ENCODE measurements around the gene WWC1.
A peak's percentile ranks its signal among the peaks of the same experiment; 100 is the strongest.
"Not testable (repeated sequence)": the region's sequence is repeated elsewhere in the genome, so short reads cannot be mapped to it uniquely, and the experiment has no call there.

WWC1 gene

DNA sequence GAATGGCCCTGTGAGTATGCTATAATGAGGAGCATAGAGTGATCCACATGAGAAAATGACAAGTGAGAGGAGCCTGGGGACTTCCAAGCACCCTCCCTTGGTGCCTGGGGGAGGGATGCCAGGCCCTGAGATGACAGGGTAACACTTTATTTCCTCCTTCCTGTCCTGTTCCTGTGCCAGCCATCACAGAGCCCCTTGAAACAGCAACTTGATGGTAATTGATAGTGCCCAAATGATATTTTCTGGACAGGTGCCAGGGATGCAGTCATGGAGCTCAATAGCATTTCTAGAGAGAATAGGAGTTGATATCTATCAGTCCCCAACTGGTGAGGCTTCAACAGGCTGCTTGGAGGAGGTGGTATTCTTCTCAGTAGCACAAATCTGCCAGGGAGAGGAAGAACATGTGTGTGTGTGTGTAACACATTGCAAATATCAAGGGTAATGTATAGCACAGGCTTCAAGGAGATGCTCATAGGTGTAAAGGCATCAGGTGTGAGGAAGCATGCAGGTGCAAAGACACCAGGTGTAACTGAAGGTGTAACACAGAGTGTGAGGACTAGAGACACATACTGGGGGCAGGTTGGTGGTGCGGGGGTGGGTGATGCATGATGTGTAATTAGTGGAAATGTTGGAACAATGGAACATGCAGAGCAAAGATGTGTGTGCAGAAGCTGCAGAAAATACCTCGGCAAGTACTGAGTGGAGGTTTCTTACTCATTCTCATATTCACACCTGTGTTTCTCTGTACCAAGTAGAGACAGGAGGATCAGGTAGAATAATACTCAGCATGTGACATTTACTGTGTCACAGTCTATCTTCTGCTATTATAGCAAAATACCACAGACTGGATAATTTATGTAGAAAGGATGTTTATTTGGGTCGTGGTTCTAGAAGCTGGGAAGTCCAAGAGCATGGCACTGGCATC, 18.1 kb upstream of the WWC1 start:
- TF ChIP-seq, protein P1, sequence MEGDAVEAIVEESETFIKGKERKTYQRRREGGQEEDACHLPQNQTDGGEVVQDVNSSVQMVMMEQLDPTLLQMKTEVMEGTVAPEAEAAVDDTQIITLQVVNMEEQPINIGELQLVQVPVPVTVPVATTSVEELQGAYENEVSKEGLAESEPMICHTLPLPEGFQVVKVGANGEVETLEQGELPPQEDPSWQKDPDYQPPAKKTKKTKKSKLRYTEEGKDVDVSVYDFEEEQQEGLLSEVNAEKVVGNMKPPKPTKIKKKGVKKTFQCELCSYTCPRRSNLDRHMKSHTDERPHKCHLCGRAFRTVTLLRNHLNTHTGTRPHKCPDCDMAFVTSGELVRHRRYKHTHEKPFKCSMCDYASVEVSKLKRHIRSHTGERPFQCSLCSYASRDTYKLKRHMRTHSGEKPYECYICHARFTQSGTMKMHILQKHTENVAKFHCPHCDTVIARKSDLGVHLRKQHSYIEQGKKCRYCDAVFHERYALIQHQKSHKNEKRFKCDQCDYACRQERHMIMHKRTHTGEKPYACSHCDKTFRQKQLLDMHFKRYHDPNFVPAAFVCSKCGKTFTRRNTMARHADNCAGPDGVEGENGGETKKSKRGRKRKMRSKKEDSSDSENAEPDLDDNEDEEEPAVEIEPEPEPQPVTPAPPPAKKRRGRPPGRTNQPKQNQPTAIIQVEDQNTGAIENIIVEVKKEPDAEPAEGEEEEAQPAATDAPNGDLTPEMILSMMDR (IDR thresholded peaks at IDR 0.05; ENCODE audit: low read depth, low read length) = no peak
- DNase-seq (ENCODE audit: extremely low read depth, low read depth) = no peak

DNA sequence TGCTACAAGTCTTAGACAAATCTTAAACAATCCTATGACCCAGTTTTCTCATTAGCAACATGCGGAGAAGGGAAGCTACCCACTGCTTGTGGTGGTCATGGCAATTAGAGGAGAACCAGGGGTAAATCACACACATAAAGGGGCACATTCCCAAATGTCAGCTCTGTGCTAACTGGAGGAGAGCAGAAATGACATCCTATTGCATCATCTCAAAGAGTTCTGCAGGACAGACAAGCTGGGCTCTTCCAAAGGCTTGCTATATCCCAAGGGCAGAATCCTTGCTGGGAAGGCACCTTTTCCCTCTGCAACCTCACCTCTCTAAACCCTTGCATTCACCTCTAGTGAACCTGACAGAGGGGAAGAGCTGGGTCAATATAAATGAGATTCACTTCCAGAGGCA, 17.0 kb upstream of the WWC1 start:
- TF ChIP-seq, protein P1 (IDR thresholded peaks at IDR 0.05; ENCODE audit: low read depth, low read length) = no peak
- DNase-seq (ENCODE audit: extremely low read depth, low read depth) = no peak

DNA sequence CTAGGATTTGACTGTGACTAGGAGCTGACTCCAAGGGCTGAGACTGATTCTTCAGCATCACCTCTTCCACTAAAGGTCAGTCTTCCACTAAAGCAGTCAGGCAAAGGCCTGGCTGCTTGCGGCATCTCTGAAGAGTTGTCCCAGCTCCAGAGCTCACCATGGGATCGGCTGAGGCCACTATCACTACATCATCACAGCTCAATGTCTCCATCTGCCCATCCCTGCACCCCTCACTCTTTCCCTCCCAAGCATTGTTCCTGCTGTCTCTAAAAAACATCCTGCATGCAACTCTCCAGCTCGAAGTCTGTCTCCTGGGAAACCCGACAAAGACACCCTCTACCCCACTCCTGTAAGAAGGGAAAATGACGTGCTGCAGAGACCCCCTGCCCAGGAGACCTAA, 15.5 kb upstream of the WWC1 start:
- no peak for DNase-seq (ENCODE audit: extremely low read depth, low read depth)
- TF ChIP-seq, protein P1 (IDR thresholded peaks at IDR 0.05; ENCODE audit: low read depth, low read length) = no peak

DNA sequence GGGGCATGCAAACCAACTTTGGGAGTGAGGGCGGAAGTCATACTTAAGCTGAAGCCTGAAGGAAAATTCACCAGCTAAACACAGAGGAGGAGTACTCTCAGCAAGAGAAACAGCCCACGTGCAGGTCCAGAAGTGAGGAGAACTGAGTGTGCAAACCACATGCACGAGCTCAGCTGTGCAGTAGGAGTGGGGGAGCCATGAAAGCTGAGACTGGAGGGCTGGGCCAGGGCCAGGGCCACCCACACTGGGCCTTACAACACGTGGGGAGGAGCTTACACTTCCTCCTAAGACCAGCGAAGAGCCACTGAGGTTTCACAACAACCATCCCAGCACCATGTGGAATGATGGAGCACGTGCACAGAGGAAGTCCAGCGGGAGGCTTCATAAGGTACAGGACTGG, 9.3 kb upstream of the WWC1 start:
- TF ChIP-seq, protein P1 (IDR thresholded peaks at IDR 0.05; ENCODE audit: low read depth, low read length) = no peak
- peak; percentile 24 for DNase-seq (ENCODE audit: extremely low read depth, low read depth)

DNA sequence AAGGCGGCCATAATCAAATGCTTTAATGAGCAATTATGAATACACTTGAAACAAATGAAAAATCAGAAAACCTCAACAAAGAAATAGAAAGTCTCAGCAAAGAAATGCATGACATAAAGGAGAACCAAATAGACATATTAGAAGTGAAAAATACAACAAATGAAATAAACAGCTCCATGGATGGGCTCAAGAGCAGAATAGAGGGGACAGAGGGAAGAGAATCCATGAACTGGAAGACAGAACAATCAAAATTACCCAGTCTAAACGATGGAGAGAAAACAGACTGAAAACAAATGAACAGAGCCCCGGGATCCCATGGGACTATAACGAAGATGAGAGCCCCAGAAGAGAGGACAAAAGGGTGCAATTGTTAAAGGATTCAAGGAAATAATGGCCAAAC, 6.6 kb upstream of the WWC1 start:
- TF ChIP-seq, protein P1 (IDR thresholded peaks at IDR 0.05; ENCODE audit: low read depth, low read length) = no peak
- no peak for DNase-seq (ENCODE audit: extremely low read depth, low read depth)

DNA sequence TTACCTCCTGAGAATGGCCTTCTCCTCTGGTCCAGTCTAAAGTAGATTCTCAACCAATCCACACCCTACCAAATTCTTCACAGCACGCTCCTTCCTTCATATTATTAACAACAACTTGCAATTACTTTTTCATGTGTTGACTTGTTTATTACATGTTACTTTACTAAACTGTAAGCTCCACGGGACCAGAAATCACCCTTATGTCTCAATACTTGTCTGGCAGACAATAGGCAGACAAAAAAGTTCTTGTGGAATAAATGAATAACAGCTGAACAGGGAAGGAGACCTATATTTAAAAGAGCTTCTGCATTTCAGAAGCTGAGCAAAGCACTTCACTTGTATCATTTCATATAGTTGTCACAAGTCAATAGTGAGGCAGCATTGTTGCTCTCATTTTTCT, 5.7 kb upstream of the WWC1 start:
- TF ChIP-seq, protein P1 (IDR thresholded peaks at IDR 0.05; ENCODE audit: low read depth, low read length) = no peak
- DNase-seq (ENCODE audit: extremely low read depth, low read depth) = no peak

DNA sequence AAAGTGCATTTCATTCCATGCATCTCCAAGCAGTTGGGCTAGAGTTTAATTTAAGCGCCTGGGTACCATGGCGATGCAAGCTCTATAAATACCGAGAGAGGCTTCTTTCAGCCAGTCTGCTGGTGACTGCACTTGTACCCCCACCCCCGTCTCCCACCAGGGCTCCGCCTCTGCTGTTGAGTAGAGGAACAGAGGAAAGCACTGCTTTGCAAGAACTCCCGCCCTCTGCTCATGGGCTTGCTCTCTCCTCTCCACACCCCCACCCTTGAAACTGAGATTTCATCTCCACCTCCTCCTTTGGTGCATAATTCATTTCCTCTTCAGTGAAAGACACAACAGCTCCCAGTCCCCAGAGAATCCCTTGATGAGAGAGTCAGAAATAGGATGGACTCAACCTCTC, 5.1 kb upstream of the WWC1 start:
- TF ChIP-seq, protein P1 (IDR thresholded peaks at IDR 0.05; ENCODE audit: low read depth, low read length) = no peak
- no peak for DNase-seq (ENCODE audit: extremely low read depth, low read depth)

DNA sequence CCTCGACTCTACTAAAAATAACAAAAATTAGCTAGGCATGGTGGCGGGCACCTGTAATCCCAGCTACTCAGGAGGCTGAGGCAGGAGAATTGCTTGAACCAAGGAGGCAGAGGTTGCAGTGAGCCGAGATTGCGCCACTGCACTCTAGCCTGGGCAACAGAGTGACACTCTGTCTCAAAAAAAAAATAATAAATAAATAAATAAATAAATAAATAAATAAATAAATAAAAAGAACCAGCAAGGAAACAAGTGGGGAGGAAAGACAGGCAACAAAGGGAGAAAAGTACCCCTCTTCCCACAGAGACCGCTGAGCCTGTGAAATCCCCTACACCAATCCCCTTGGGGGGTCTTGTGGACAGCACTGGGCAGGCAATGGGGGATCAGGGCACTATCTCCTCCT, 4.6 kb upstream of the WWC1 start:
- not testable (repeated sequence) for DNase-seq (ENCODE audit: extremely low read depth, low read depth)

All from AG09319 (cell line).